ENCODE results near the gene STYK1.

Gene STYK1

GRCh38 chr12:10633541-10633940 is 40.3 kb downstream of the STYK1 start:
- H3K4me2 ChIP-seq (ENCODE audit: low read length, poor library complexity, severe bottlenecking), result no peak overlapping the region
- no peak overlapping the region for H3K27ac ChIP-seq (ENCODE audit: low read length, poor library complexity, severe bottlenecking)
- no peak overlapping the region for H3K18ac ChIP-seq (ENCODE audit: low read depth in 1 of 2, low read length in 2 of 2)
- no peak overlapping the region for H2BK5ac ChIP-seq (ENCODE audit: low read depth, low read length, poor library complexity, severe bottlenecking)
- no peak overlapping the region for H2BK12ac ChIP-seq (ENCODE audit: low read length in 2 of 2)
- no peaks in the 10 kb centered on the region for H3K27me3 ChIP-seq (ENCODE audit: control insufficient read depth in 1 of 2, insufficient read depth in 1 of 2, low read length in 2 of 2)
- WGBS, result 89% methylated on average over 3 of the region's 3 CpGs
- H3K23ac ChIP-seq (ENCODE audit: low read length in 2 of 2), result no peak overlapping the region
- H4K91ac ChIP-seq (ENCODE audit: low read length), result no peak overlapping the region
- H3K9me3 ChIP-seq (ENCODE audit: control insufficient read depth, low read length), result no peaks in the 10 kb centered on the region
- H3K4ac ChIP-seq (ENCODE audit: low read depth in 1 of 2, low read length in 2 of 2), result no peak overlapping the region
- peaks cover 2% of the 10 kb centered on the region for H3K4me1 ChIP-seq (ENCODE audit: control insufficient read depth, insufficient read depth, low read depth, low read length)
- H2BK120ac ChIP-seq (ENCODE audit: low read depth, low read length), result no peak overlapping the region
- no peak overlapping the region for H3K9ac ChIP-seq (ENCODE audit: low read length)
- H2AFZ ChIP-seq (ENCODE audit: low read depth, low read length), result no peak overlapping the region
- H3K36me3 ChIP-seq (ENCODE audit: control insufficient read depth in 1 of 2, insufficient read depth in 2 of 2, low read depth in 1 of 2, low read length in 2 of 2), result no peaks in the 10 kb centered on the region
- no peak overlapping the region for H3K4me3 ChIP-seq (ENCODE audit: insufficient read depth in 1 of 2, low read depth in 1 of 2, low read length in 2 of 2)
- no peaks in the 10 kb centered on the region for H3K79me1 ChIP-seq (replicated peaks; ENCODE audit: low read length, poor library complexity, severe bottlenecking)
- H2BK15ac ChIP-seq (ENCODE audit: low read depth, poor library complexity, severe bottlenecking), result no peak overlapping the region
- H3K14ac ChIP-seq (ENCODE audit: low read length in 2 of 2), result no peak overlapping the region
- H4K8ac ChIP-seq (ENCODE audit: low read length), result no peak overlapping the region
- DNase-seq, result no peak
- H2AK5ac ChIP-seq (ENCODE audit: low read length, severe bottlenecking), result no peak overlapping the region

DNA sequence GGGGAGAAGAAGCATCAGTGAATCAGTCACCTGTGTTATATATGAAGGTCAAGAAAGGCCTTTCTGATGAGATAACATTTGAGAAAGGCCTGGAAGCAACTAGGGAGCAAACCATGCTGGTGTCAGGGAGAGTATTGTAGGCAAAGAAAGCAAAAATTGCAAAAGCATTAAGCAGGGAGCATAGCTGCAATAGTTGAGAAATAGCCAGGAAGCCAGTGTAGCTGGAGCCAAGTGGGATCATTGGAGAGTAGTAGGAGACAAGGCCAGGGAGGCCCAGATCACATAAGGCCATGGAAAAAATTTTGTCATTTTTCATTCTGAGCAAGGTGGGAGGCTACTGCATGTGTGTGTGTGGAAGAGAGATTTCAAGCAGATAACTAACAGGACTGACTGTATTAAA is 41.6 kb downstream of the STYK1 start:
- no peak overlapping the region for H2BK15ac ChIP-seq (ENCODE audit: low read depth, poor library complexity, severe bottlenecking)
- no peaks in the 10 kb centered on the region for H3K79me1 ChIP-seq (replicated peaks; ENCODE audit: low read length, poor library complexity, severe bottlenecking)
- H3K4me3 ChIP-seq (ENCODE audit: insufficient read depth in 1 of 2, low read depth in 1 of 2, low read length in 2 of 2), result no peak overlapping the region
- no peak for DNase-seq
- no peaks in the 10 kb centered on the region for H3K36me3 ChIP-seq (ENCODE audit: control insufficient read depth in 1 of 2, insufficient read depth in 2 of 2, low read depth in 1 of 2, low read length in 2 of 2)
- H2BK12ac ChIP-seq (ENCODE audit: low read length in 2 of 2), result no peak overlapping the region
- no peak overlapping the region for H3K4ac ChIP-seq (ENCODE audit: low read depth in 1 of 2, low read length in 2 of 2)
- no peak overlapping the region for H3K27ac ChIP-seq (ENCODE audit: low read length, poor library complexity, severe bottlenecking)
- no peak overlapping the region for H4K91ac ChIP-seq (ENCODE audit: low read length)
- H3K4me1 ChIP-seq (ENCODE audit: control insufficient read depth, insufficient read depth, low read depth, low read length), result peaks cover 2% of the 10 kb centered on the region
- H2AFZ ChIP-seq (ENCODE audit: low read depth, low read length), result no peak overlapping the region
- no peak overlapping the region for H4K8ac ChIP-seq (ENCODE audit: low read length)
- no peak overlapping the region for H3K23ac ChIP-seq (ENCODE audit: low read length in 2 of 2)
- H2BK5ac ChIP-seq (ENCODE audit: low read depth, low read length, poor library complexity, severe bottlenecking), result no peak overlapping the region
- no peak overlapping the region for H3K4me2 ChIP-seq (ENCODE audit: low read length, poor library complexity, severe bottlenecking)
- no peak overlapping the region for H2BK120ac ChIP-seq (ENCODE audit: low read depth, low read length)
- H2AK5ac ChIP-seq (ENCODE audit: low read length, severe bottlenecking), result no peak overlapping the region
- H3K14ac ChIP-seq (ENCODE audit: low read length in 2 of 2), result no peak overlapping the region
- H3K9ac ChIP-seq (ENCODE audit: low read length), result no peak overlapping the region
- H3K27me3 ChIP-seq (ENCODE audit: control insufficient read depth in 1 of 2, insufficient read depth in 1 of 2, low read length in 2 of 2), result no peaks in the 10 kb centered on the region
- no peaks in the 10 kb centered on the region for H3K9me3 ChIP-seq (ENCODE audit: control insufficient read depth, low read length)
- no peak overlapping the region for H3K18ac ChIP-seq (ENCODE audit: low read depth in 1 of 2, low read length in 2 of 2)

- Histone ChIP-seq H2AFZ (ENCODE audit: low read depth, low read length) (no peak overlapping the region), H3K36me3 (ENCODE audit: control insufficient read depth in 1 of 2, insufficient read depth in 2 of 2, low read depth in 1 of 2, low read length in 2 of 2) (no peaks in the 10 kb centered on the region), H4K8ac (ENCODE audit: low read length) (no peak overlapping the region), H3K9me3 (ENCODE audit: control insufficient read depth, low read length) (no peaks in the 10 kb centered on the region), H3K27ac (ENCODE audit: low read length, poor library complexity, severe bottlenecking) (no peak overlapping the region), H3K4me2 (ENCODE audit: low read length, poor library complexity, severe bottlenecking) (no peak overlapping the region), H4K91ac (ENCODE audit: low read length) (no peak overlapping the region), H3K4me1 (ENCODE audit: control insufficient read depth, insufficient read depth, low read depth, low read length) (no peaks in the 10 kb centered on the region), H2AK5ac (ENCODE audit: low read length, severe bottlenecking) (no peak overlapping the region), H3K23ac (ENCODE audit: low read length in 2 of 2) (no peak overlapping the region), H2BK12ac (ENCODE audit: low read length in 2 of 2) (no peak overlapping the region), H3K9ac (ENCODE audit: low read length) (no peak overlapping the region), H3K18ac (ENCODE audit: low read depth in 1 of 2, low read length in 2 of 2) (no peak overlapping the region), H2BK5ac (ENCODE audit: low read depth, low read length, poor library complexity, severe bottlenecking) (no peak overlapping the region), H3K4me3 (ENCODE audit: insufficient read depth in 1 of 2, low read depth in 1 of 2, low read length in 2 of 2) (no peak overlapping the region), H2BK120ac (ENCODE audit: low read depth, low read length) (no peak overlapping the region), H2BK15ac (ENCODE audit: low read depth, poor library complexity, severe bottlenecking) (no peak overlapping the region), H3K14ac (ENCODE audit: low read length in 2 of 2) (no peak overlapping the region), H3K27me3 (ENCODE audit: control insufficient read depth in 1 of 2, insufficient read depth in 1 of 2, low read length in 2 of 2) (no peaks in the 10 kb centered on the region), H3K4ac (ENCODE audit: low read depth in 1 of 2, low read length in 2 of 2) (no peak overlapping the region), H3K79me1 (replicated peaks; ENCODE audit: low read length, poor library complexity, severe bottlenecking) (no peaks in the 10 kb centered on the region)
- no peak for DNase-seq
- 91% methylated on average over 3 of the region's 3 CpGs for WGBS
Measured at GRCh38 chr12:10624605-10625004, 49.2 kb downstream of the STYK1 start.

GRCh38 chr12:10623131-10623530 is 50.7 kb downstream of the STYK1 start:
- H3K9ac ChIP-seq (ENCODE audit: low read length), result no peak overlapping the region

More at GRCh38 chr12:10623131-10623530, 50.7 kb downstream of the STYK1 start:
- H3K9me3 ChIP-seq (ENCODE audit: control insufficient read depth, low read length), result no peaks in the 10 kb centered on the region
- H2AK5ac ChIP-seq (ENCODE audit: low read length, severe bottlenecking), result no peak overlapping the region
- no peak overlapping the region for H2BK12ac ChIP-seq (ENCODE audit: low read length in 2 of 2)
- no peak overlapping the region for H4K91ac ChIP-seq (ENCODE audit: low read length)
- no peak overlapping the region for H3K18ac ChIP-seq (ENCODE audit: low read depth in 1 of 2, low read length in 2 of 2)
- no peaks in the 10 kb centered on the region for H3K36me3 ChIP-seq (ENCODE audit: control insufficient read depth in 1 of 2, insufficient read depth in 2 of 2, low read depth in 1 of 2, low read length in 2 of 2)
- no peak overlapping the region for H3K4ac ChIP-seq (ENCODE audit: low read depth in 1 of 2, low read length in 2 of 2)
- no peak overlapping the region for H3K23ac ChIP-seq (ENCODE audit: low read length in 2 of 2)
- H3K4me1 ChIP-seq (ENCODE audit: control insufficient read depth, insufficient read depth, low read depth, low read length), result no peaks in the 10 kb centered on the region
- H4K8ac ChIP-seq (ENCODE audit: low read length), result no peak overlapping the region
- H3K4me3 ChIP-seq (ENCODE audit: insufficient read depth in 1 of 2, low read depth in 1 of 2, low read length in 2 of 2), result no peak overlapping the region
- H3K4me2 ChIP-seq (ENCODE audit: low read length, poor library complexity, severe bottlenecking), result no peak overlapping the region
- H2AFZ ChIP-seq (ENCODE audit: low read depth, low read length), result no peak overlapping the region
- H2BK5ac ChIP-seq (ENCODE audit: low read depth, low read length, poor library complexity, severe bottlenecking), result no peak overlapping the region
- no peak overlapping the region for H2BK120ac ChIP-seq (ENCODE audit: low read depth, low read length)
- no peaks in the 10 kb centered on the region for H3K27me3 ChIP-seq (ENCODE audit: control insufficient read depth in 1 of 2, insufficient read depth in 1 of 2, low read length in 2 of 2)
- no peak overlapping the region for H2BK15ac ChIP-seq (ENCODE audit: low read depth, poor library complexity, severe bottlenecking)
- no peak overlapping the region for H3K27ac ChIP-seq (ENCODE audit: low read length, poor library complexity, severe bottlenecking)
- H3K79me1 ChIP-seq (replicated peaks; ENCODE audit: low read length, poor library complexity, severe bottlenecking), result no peaks in the 10 kb centered on the region
- no peak overlapping the region for H3K14ac ChIP-seq (ENCODE audit: low read length in 2 of 2)
- DNase-seq, result no peak

All from mesenchymal stem cell (in vitro differentiated cells and primary cell).